DMS153 (cell line): ENCODE data around the gene FBXL16.

Source experiments
- DNase-seq: peaks from one replicate; lab custom pipeline; 2025; lab: John Stamatoyannopoulos, UW

Gene FBXL16

DNA sequence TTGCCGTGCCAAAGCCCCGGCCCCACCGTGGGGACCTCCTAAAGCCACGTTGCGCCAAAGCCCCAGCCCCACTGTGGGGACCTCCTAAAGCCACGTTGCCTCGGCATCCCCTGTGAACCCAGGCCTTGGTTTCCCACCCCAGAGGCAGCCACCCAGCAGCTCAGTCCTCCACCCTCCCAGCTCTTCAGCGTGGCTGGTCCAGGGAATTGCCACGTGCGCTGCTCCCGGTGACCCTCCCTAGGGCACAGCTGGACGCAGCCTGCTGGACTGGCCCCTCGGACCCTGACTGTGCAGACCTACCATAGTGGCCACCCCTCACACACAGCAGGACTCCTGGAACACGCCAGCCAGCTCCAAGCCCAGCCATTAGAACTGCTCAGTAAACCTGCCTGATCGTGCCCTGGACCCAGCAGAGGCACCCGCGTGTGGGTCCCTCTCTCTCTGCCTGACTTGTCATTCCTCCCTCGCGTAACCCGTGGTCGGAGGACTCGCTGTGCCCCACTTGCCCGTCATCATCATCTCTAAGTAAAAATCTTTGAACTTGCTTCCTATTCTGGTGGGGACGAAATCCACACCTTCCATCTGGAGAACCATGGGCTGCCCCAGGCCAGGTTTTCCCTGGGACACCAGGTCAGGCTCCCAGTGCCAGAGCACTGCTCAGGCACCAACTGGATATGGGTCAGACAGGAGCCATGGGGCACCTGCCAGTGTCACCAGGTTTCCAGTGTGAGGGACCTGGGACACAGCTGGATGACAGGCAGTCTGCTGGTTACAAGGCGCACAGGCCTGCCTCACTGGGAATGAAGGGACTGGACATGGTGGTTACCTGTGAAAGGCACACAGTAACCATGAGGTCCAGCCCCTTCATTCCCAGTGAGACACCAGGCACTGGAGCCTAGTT lies 29.6 kb upstream of the FBXL16 start:
- no peak for DNase-seq

DNA sequence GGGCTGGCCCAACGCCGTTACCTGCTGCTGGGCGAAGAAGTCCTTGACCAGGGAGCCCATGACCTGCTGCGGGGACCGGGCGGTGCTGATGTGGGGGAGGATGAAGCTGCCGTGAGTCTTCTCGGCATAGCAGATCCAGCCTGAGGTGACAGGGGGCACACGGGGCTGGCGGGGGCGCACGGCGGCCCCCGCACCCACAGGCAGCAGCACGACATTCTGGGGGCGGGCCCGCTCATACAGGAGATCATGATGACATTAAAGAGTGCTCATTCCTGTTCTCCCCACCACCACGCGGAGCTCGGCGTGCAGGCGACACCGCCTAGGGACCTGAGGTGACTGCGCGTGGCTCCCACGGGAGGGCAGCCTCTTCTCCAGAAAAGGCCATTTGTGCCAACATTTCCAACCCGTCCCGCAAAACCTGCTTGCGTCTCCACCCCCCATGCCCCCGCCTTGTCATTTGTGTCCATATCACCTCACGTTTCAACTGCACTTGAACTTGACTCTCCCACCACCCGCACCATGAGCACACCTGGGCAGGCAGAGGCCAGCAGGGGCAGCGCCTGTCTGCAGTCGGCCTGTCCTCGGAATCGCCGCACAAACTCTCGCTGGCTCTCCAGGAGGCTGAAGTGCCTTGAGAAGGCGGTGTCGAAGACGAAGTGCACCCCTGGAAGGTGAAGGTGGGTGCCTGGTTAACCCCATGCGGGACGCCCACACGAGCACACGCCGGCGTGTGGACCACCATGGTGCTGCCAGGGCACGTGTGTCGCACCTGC lies 28.8 kb upstream of the FBXL16 start:
- DNase-seq: no peak

DNA sequence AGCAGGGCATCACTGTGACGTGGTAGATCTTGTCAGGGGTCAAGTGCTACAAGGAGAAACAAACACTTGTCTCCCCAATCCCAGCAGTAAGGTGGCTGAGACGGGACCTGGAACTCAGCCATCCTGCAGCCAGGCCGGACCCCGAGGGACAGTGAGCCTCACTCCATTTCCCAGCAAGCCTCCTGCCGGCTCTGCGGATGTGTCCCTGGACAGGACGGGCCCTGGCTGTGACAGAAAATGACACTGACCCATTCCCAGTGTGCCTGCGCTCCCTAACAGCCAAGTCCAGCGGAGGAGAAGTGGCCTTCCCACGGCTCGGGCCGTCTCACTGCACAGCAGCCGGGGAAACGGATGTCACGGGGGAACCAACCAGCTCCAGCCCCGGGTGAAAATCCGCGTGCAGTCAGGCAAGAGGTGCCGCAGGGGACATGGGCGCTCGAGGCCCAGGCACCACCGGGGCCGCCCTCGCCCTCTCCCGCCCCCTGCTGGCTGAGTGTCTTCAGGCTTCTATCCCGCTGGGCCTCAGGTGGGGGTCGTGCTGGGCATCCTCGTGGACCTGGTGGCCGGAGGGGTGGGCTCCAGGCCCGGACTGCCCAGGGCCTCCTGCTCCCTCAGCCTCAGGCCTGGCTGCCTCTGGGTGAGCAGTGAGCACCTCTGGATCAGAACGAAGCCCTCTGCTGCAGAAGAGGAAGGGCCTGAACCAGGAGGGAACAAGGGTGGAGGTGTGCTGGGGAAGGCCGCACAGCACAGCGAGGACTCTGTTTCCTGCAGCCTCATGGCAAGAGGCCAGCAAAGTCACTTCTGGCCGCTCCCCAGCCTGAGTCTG lies 28.0 kb upstream of the FBXL16 start:
- DNase-seq: no peak

DNA sequence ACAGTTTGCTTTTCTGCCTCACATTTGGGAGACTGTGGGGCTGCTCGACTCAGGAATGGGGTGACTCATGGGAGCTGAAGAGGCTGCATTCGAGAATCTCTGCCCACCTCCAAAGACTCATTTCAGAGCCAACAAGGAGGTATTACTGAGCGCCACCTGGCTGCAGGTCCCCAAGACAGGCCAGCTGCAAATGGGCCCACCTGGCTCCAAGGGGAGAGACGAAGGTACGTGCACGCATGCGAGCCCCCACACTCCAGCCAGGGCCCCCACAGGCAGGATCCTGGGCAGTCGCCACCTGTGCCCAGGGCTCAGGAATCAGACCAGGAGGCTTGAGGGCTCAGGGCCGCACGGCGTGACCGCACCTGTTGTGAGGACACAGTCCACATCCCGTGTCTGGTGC lies 27.3 kb upstream of the FBXL16 start:
- no peak for DNase-seq

DNA sequence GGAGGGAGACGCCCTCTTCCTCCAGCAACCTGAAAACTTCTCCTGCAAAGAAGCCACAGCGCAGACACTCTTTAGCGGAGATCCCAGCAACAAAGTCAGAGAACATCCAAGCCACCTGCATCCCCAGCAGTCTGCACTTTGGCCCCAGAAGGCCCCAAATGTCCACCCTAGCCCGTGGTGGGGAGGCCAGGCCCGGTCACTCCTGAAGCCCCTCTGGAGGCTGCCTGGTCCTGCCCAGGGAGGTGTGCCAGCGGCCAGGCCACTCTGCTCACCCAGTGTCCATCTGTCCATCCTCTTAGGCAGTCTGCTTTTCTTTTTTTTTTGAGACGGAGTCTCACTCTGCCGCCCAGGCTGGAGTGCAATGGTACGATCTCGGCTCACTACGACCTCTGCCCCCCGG lies 26.7 kb upstream of the FBXL16 start:
- DNase-seq: no peak

DNA sequence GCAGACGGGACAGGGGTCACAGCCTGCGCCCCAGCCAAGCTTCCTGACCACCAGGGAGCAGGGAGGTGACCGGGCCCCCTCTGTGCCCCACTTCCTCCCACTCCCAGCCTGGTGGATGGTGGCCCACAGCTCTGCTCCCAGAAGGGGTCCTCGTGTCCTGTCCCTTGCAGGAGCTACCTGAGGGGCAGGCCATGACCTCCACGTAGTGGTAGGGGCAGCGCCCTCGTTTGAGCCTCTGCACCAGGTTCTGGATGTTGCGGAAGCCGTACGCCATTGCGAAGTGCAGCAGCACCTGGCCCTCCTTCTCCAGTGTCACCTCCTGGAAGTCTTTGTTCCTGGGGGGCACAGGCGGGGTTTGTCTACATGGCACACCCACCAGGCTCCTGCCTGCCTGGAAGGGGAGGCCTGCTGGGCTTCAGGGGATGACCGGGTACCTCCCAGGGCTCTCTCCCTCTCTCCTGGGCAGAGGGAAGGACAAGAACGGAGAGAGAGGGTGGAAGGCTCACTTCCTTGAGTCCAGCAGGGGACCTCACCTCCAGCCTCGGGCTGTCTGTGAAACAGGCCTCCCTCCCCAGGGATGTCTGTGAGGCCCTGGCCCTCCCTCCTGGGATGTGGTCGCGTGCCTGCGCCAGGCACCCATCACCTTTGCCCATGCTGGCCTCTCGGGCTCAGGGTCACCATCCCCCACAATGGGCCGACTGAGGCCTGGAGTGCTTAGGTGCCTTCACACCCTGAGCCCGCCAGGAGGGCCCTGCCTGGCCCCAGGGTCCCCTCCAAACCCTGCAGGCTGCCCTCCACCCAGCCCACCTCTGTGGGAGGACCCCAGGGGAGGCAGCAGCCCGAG lies 25.3 kb upstream of the FBXL16 start:
- no peak for DNase-seq

DNA sequence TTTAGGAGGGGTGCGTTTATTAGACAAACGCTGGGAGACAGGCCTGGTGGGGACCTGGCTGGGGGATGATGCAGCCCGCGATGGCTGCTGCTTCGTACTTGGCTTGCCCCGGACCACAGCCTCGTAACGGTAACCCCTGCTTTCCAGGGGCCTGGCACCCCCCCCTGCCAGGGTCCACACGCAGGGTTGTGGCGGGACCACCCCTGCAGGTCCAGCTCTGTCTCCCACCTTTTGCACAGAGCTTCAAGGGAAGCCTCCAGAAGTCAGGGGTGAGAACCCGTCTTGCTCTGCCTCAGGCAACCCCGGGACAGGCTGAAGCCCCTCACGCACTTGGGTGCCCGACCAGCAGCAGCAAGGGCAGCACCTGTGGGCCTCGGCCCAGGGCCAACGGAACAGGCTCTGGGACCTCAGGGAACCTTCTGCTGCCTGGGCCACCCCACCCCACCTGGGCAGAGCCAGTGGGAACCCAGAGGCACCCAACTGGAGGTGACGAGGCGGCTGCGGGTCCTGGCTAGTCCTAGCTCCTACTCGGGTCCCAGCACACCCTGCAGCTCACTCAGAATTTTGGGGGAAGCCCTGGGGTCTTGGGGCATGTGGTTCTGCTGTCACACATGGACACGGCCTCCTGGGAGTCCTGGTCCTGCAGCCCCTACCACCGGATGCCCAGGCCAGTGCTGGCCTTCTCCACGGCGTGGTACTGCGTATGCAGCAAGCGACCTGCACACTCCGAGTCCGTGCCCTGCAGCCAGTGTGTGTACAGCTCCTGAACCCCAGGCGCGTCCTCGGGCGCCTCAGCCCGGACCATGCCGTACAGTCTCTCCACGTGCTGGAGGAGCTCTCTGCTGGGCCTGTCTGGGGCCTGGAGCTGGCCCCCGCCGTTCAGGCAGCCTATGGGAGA lies 24.4 kb upstream of the FBXL16 start:
- no peak for DNase-seq

DNA sequence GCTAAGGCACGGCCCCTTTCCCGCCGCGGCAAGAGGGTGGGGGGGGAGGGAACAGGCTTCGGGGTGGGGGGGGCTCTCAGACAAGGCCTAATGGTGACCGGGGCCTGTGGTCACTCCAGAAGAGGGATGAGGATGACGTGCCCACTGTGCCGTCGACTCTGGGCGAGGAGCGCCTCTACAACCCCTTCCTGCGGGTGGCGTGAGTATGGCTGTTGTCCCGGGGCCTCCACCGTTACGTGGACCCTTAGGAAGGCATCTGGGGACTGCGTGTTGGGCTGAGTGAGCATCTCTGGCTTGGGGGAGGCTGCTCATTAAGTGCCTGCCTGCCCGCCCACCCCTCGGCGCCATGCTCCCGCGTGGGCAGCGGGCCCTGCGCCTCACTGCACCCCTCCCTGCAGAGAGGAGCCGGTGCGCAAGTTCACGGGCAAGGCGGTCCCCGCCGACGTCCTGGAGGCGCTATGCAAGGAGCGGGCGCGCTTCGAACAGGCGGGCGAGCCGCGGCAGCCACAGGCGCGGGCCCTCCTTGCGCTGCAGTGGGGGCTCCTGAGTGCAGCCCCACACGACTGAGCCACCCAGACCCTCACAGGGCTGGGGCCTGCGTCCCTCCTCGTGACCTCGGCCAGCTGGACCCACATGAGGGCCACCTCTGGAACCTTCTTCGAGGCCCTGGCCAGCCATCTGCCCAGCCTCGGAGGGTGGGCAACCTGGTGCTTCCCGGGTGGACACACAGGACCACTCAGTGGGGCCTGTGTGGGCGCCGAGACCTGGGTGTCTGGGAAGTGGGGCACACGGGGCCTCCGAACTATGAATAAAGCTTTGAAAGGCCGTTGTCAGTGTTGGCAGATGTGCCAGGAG lies 23.5 kb upstream of the FBXL16 start:
- no peak for DNase-seq

DNA sequence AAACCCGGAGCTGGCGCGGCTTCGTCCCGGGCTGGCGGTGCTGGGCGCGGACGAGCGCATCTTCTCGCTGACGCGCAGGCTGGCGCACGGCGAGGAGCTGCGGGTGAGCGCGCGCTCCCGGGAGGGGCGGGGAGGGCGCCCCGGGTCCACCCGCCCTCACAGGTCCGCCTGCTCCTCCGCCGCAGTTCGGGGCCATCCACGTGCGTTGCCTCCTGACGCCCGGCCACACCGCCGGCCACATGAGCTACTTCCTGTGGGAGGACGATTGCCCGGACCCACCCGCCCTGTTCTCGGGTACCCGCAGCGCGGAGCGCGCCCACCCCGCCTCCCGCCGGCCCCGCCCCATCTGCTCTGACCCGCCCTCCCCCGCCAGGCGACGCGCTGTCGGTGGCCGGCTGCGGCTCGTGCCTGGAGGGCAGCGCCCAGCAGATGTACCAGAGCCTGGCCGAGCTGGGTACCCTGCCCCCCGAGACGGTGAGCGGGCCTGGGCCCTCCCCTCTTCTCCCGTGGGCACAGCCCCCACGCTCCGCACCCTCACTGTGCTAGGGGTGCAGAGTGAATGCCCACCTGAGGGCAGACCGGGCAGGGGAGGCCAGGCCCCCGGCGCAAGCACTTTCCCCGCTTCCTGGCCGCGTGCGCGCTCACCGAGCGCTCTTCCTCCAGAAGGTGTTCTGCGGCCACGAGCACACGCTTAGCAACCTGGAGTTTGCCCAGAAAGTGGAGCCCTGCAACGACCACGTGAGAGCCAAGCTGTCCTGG lies 22.7 kb upstream of the FBXL16 start:
- DNase-seq: peak; percentile 38

DNA sequence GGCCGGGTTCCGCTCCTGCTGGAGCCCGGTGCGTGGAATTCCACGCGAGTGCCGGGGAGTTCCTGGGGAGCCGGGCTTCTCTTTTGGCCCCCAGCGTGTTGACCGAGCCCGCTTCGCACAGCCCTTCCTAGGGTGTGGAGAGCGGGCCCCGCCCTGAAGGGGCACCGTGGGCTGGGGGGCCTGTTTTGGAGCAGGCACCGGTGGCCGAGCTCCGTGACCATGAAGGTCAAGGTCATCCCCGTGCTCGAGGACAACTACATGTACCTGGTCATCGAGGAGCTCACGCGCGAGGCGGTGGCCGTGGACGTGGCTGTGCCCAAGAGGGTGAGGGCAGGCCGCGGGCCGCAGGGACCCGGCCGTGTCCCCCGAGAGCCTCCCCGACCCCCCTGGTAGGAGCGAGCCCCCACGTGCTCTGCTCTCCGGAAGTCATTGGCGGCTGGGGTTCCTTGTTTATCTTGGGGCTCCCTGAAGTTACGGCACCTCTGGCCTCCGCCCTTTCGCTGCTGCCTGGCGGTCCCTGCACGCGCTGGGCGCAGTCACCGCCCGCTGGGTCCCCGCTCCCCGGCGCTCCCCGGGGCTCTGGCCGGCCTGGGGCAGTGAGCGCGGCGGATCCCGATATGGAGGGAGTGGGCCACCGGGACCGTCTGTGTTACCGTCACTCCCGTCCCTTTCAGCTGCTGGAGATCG lies 21.8 kb upstream of the FBXL16 start:
- no peak for DNase-seq

DNA sequence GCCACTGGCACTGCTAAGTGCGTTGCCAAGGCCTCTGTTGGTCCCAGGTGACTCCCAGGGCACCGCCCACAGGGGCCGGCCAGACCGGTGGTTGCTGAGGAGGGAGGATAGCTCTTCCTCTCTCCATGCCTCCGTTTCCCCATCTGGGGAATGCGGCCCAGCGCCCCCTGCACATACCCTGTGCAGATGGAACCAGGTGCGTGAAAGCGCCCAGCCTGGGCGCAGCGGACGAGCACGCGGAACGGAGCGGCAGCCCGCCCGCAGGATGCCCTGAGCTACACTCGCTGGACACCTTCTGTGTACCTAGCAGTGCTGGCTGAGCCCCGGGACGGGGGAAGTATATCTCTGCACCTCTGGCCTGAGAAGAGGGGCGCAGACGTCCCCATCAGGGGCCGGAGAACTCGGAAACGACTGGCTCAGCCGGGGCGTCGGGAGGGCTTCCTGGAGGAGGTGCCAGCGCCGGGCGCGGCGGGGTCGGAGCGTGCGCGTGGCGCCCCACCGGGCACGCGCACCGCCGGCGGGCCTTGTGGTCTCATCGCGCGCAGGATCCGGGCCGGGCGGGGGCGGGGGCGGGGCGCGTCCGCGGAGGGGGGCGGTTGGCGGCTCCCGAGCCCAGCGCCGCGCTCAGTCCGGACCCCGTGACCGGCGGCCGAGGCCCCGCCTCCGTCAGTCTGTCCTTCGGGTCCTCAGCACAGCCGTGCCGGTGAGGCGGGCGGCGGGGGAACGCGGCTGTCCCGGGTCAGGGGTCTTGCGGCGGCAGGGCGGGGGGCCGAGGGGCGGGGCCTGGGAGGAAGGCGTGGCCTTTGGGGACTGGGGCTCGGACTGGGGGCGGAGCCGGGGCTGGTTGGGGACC lies 21.1 kb upstream of the FBXL16 start, which contains the start of the genes CCDC78 and HAGHL:
TSS of gene CCDC78 (minus strand) at position 6 of the 853 bp plus-strand sequence. CDS start 76 bp downstream, outside the sequence.
TSS of gene HAGHL (plus strand) at position 669 of the 853 bp plus-strand sequence. CDS start 404 bp downstream, outside the sequence.
- DNase-seq: no peak

DNA sequence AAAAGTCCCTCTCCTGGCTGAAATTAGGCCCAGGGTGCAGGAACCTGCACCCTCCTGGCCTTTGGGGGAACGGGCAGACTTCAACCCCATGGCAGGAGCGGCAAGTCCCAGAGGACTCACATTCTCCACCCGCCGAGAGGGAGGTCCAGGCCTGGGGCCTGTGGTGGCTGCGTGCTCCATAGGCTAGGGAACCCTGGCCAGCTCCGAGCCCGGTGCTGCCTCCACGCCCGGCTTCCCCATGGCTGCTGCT lies 20.5 kb upstream of the FBXL16 start:
- no peak for DNase-seq

DNA sequence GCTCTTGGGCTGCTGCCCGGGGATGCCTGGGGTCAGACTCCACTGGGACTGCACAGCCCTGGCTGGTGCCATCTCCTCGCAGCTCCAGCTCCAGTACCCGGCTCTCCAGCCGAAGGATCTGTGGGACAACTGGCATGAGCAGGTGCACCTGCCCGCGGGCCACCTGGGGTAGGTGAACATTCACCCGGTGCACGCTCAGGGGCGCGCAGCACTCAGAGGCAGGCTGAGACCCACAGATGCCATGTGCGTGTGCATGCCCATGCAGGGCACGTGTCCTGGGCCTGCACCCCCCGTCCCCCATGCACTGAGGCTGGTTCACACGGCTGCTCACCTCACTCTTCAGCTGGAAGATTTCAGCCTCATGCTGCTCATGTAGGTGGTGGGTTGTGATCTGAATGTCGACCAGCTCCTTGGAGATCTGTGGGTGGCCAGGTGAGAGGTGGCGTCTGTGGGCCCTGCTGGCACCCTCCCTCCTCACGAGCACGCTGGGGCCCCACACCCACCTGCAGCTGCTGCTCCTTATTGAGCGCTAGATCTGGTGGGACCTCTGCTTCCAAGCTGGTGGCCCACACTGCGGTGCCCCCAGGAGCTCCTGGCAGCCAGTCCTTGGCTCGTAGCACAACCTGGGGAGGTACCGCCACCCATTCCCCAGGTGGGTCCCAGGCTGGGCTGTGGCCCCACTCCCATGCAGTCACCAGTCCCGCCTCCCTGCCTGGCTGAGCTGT lies 20.0 kb upstream of the FBXL16 start:
- DNase-seq: no peak

DNA sequence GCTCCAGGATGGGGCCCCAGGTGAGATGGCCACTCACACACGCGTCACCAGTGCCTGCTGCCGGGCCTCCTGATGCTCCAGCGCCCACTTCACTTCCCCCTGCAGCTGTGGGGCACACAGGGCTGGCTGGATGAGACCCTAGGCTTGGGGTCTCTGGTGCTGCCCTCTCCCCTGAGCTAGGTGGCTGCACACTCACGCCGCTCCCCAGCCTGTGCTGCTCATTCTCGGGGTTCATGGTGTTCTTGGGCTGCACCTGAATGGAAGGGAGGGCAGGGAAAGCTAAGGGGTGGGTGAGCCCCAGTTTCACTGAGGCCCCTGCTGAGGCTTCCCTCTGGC lies 19.4 kb upstream of the FBXL16 start:
- no peak for DNase-seq

DNA sequence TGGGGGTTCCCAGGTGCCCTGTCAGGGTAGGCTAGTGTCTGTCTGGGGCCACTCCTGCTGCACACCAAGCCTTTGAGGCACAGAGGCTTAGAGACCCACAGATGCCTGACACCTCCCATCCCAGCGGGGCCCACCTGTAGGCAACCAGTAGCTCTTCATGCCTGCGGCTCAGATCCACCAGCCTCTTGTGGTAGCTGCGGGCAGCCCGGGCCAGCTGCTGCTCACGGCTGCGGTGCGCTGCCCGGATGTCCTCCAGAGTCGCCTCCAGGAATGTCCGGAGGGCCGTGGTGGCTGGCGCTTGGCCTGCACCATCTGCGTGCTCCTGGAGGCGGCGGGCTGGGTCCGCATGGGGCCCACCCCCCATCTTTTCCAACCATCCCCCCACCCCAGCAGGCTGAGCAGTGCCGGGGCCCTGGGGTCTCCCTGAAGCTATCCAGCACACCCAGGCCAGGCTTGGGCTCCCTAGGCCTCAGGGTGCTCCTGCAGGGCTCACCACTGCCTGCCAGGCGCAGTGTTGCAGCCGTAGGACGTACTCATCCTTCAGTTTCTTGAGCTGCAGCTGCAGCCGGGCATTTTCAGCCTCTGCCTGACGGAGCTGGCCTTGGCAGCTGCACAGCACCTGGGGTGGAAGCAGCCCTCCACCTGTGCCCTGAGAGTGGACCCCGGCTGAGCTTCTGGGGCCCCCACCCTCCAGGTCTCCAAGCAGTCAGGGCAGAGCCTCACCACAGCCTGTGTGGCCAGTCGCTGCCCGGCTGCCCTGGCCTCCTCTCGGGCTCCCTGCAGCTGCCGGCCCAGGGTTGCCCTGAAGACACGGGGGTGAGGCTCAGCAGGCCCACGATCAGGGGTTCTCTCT lies 18.8 kb upstream of the FBXL16 start:
- DNase-seq: no peak

DNA sequence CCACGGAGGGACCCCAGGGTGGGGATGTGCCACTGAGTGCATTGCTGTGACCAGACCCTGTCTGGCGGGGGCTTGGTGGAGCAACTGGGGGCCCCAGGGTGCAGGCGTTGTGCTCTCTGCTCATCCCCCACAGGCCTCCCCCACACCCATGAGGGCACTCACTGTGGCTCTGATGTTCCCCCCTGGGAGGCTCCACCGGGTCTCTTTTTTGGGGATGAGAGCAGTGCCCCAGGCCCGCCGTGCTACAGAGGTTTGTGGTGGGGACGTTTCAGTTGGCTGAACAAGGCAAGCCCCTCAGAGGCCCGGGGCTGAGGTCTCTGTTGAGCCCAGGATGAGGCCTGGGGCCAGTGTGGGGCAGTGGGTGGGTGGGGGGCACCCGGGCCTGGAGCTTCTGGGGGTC lies 18.1 kb upstream of the FBXL16 start:
- DNase-seq: no peak
